ENCODE results near the gene LFNG.
"Not testable (repeated sequence)": the region's sequence is repeated elsewhere in the genome, so short reads cannot be mapped to it uniquely, and the experiment has no call there.

The LFNG gene

GRCh38 chr7:2530071-2530987 lies 10.8 kb downstream of the LFNG start:
- no peak for DNase-seq (ENCODE audit: low spot score)

- not testable (repeated sequence) for DNase-seq (ENCODE audit: low spot score)
Measured at GRCh38 chr7:2530994-2531795, 11.6 kb downstream of the LFNG start.

- not testable (repeated sequence) for DNase-seq (ENCODE audit: low spot score)
Measured at GRCh38 chr7:2531796-2532110, 12.2 kb downstream of the LFNG start.

GRCh38 chr7:2532199-2532772 lies 12.7 kb downstream of the LFNG start:
- DNase-seq (ENCODE audit: low spot score), result not testable (repeated sequence)

GRCh38 chr7:2532816-2533215 lies 13.2 kb downstream of the LFNG start:
- DNase-seq (ENCODE audit: low spot score), result not testable (repeated sequence)

- DNase-seq (ENCODE audit: low spot score), result not testable (repeated sequence)
Measured at GRCh38 chr7:2533566-2533965, 14.0 kb downstream of the LFNG start.

- not testable (repeated sequence) for DNase-seq (ENCODE audit: low spot score)
Measured at GRCh38 chr7:2534214-2534613, 14.6 kb downstream of the LFNG start.

- not testable (repeated sequence) for DNase-seq (ENCODE audit: low spot score)
Measured at GRCh38 chr7:2535872-2536627, 16.5 kb downstream of the LFNG start.

GRCh38 chr7:2537981-2538851 lies 18.6 kb downstream of the LFNG start:
- no peak for DNase-seq (ENCODE audit: low spot score)

GRCh38 chr7:2539031-2539911 lies 19.7 kb downstream of the LFNG start:
- no peak for DNase-seq (ENCODE audit: low spot score)

GRCh38 chr7:2540133-2540532 lies 20.6 kb downstream of the LFNG start:
- DNase-seq (ENCODE audit: low spot score), result no peak

- no peak for DNase-seq (ENCODE audit: low spot score)
Measured at GRCh38 chr7:2540641-2541051, 21.1 kb downstream of the LFNG start.

GRCh38 chr7:2541291-2542010 lies 21.9 kb downstream of the LFNG start:
- no peak for DNase-seq (ENCODE audit: low spot score)

GRCh38 chr7:2542011-2542915 lies 22.7 kb downstream of the LFNG start:
- no peak for DNase-seq (ENCODE audit: low spot score)

- DNase-seq (ENCODE audit: low spot score), result no peak
Measured at GRCh38 chr7:2542916-2543871, 23.6 kb downstream of the LFNG start.

- DNase-seq (ENCODE audit: low spot score), result no peak
Measured at GRCh38 chr7:2544541-2545188, 25.1 kb downstream of the LFNG start.

All from kidney capillary endothelial cell (primary cell).